SKM-1 (cell line): Measurements from ENCODE around the gene CHKA.

Experiments
- DNase-seq: peaks from one replicate; lab custom pipeline; 2025; ENCODE audit not compliant: unreplicated experiment; lab: John Stamatoyannopoulos, UW

The CHKA gene

GRCh38 chr11:68004551-68005335 lies 116.4 kb downstream of the CHKA start:
- DNase-seq, result no peak

GRCh38 chr11:68003846-68004550 lies 117.2 kb downstream of the CHKA start, which contains the start of gene UNC93B1:
Gene UNC93B1, minus strand, starts transcription at chr11:68004097. Its CDS starts 54 bp downstream, at chr11:68004043.
- DNase-seq, result peak; percentile 45

GRCh38 chr11:68002938-68003845 lies 118.0 kb downstream of the CHKA start:
- DNase-seq, result peak; percentile 13
